Mononuclear cell (primary cell): ENCODE results near the gene DLG5. TPM values are rescaled to one million over a fixed set of nuclear protein-coding genes. Genes with fewer than 3 reads are reported as not detected.

ENCODE experiments used
- H3K27me3 ChIP-seq: 2 replicates; pipeline ENCODE4 v1.6.0; 2011; ENCODE audit warnings: low read length, control low read depth; ENCODE audit not compliant: insufficient read depth
- H3K4me1 ChIP-seq: 2 replicates; pipeline ENCODE4 v1.5.1; 2011; ENCODE audit warnings: mild to moderate bottlenecking, low read length, control low read depth; ENCODE audit not compliant: insufficient read depth
- H3K4me3 ChIP-seq: 2 replicates; pipeline ENCODE4 v1.5.1; 2011; ENCODE audit warnings: mild to moderate bottlenecking, low read length, moderate library complexity
- H3K9me3 ChIP-seq: 2 replicates; pipeline ENCODE4 v1.5.1; 2011; ENCODE audit warnings: low read depth, mild to moderate bottlenecking, control low read depth, low read length
- total RNA-seq: library from RNA; depleted of rRNA; stranded (reverse); fragments of >200 nt; gene quantifications from one replicate; pipeline ENCODE4 v1.2.3, GENCODE V29; 2012

Gene DLG5
- total RNA-seq, 1 donor, result 3.7 TPM

GRCh38 chr10:77960829-77961329 is 34.3 kb upstream of the DLG5 start:
- H3K9me3 ChIP-seq, result no peaks in the 10 kb centered on the region
- H3K4me3 ChIP-seq, result no peak overlapping the region
- no peaks in the 10 kb centered on the region for H3K4me1 ChIP-seq
- H3K27me3 ChIP-seq, result no peaks in the 10 kb centered on the region

- no peaks in the 10 kb centered on the region for H3K9me3 ChIP-seq
- no peaks in the 10 kb centered on the region for H3K27me3 ChIP-seq
- H3K4me3 ChIP-seq, result no peak overlapping the region
- no peaks in the 10 kb centered on the region for H3K4me1 ChIP-seq
Measured at GRCh38 chr10:77959887-77960455, 33.4 kb upstream of the DLG5 start.

GRCh38 chr10:77959384-77959783 is 32.8 kb upstream of the DLG5 start:
- Histone ChIP-seq H3K4me3 (no peak overlapping the region), H3K9me3 (no peaks in the 10 kb centered on the region), H3K27me3 (no peaks in the 10 kb centered on the region), H3K4me1 (no peaks in the 10 kb centered on the region)

GRCh38 chr10:77955136-77955535 is 28.6 kb upstream of the DLG5 start:
- Histone ChIP-seq H3K4me1 (no peaks in the 10 kb centered on the region), H3K9me3 (no peaks in the 10 kb centered on the region), H3K4me3 (no peak overlapping the region), H3K27me3 (no peaks in the 10 kb centered on the region)

- H3K4me3 ChIP-seq, result no peak overlapping the region
- H3K27me3 ChIP-seq, result no peaks in the 10 kb centered on the region
- no peaks in the 10 kb centered on the region for H3K4me1 ChIP-seq
- no peaks in the 10 kb centered on the region for H3K9me3 ChIP-seq
Measured at GRCh38 chr10:77949167-77949566, 22.6 kb upstream of the DLG5 start.

- Histone ChIP-seq H3K9me3 (no peaks in the 10 kb centered on the region), H3K4me3 (no peak overlapping the region), H3K27me3 (no peaks in the 10 kb centered on the region), H3K4me1 (no peaks in the 10 kb centered on the region)
Measured at GRCh38 chr10:77946084-77946483, 19.5 kb upstream of the DLG5 start.

- Histone ChIP-seq H3K4me3 (no peak overlapping the region), H3K9me3 (no peaks in the 10 kb centered on the region), H3K27me3 (no peaks in the 10 kb centered on the region), H3K4me1 (no peaks in the 10 kb centered on the region)
Measured at GRCh38 chr10:77944519-77944918, 18.0 kb upstream of the DLG5 start.

- H3K4me3 ChIP-seq, result no peak overlapping the region
- H3K9me3 ChIP-seq, result no peaks in the 10 kb centered on the region
- no peaks in the 10 kb centered on the region for H3K4me1 ChIP-seq
- no peaks in the 10 kb centered on the region for H3K27me3 ChIP-seq
Measured at GRCh38 chr10:77943121-77943901, 16.8 kb upstream of the DLG5 start.

- Histone ChIP-seq H3K9me3 (no peaks in the 10 kb centered on the region), H3K4me3 (no peak overlapping the region), H3K4me1 (no peaks in the 10 kb centered on the region), H3K27me3 (no peaks in the 10 kb centered on the region)
Measured at GRCh38 chr10:77941790-77942189, 15.2 kb upstream of the DLG5 start.

GRCh38 chr10:77940627-77941026 is 14.1 kb upstream of the DLG5 start:
- Histone ChIP-seq H3K27me3 (no peaks in the 10 kb centered on the region), H3K9me3 (no peaks in the 10 kb centered on the region), H3K4me1 (no peaks in the 10 kb centered on the region), H3K4me3 (no peak overlapping the region)

- Histone ChIP-seq H3K27me3 (no peaks in the 10 kb centered on the region), H3K4me1 (no peaks in the 10 kb centered on the region)
Measured at GRCh38 chr10:77940225-77940624, 13.7 kb upstream of the DLG5 start.

GRCh38 chr10:77939561-77940001 is 13.0 kb upstream of the DLG5 start:
- Histone ChIP-seq H3K4me3 (no peak overlapping the region), H3K4me1 (no peaks in the 10 kb centered on the region), H3K27me3 (no peaks in the 10 kb centered on the region), H3K9me3 (no peaks in the 10 kb centered on the region)

More at GRCh38 chr10:77940225-77940624, 13.7 kb upstream of the DLG5 start:
- H3K4me3 ChIP-seq, result no peak overlapping the region
- no peaks in the 10 kb centered on the region for H3K9me3 ChIP-seq

- Histone ChIP-seq H3K4me1 (no peaks in the 10 kb centered on the region), H3K9me3 (no peaks in the 10 kb centered on the region), H3K27me3 (no peaks in the 10 kb centered on the region), H3K4me3 (no peak overlapping the region)
Measured at GRCh38 chr10:77936697-77937567, 10.4 kb upstream of the DLG5 start.

GRCh38 chr10:77932016-77932715 is 5.6 kb upstream of the DLG5 start:
- H3K4me3 ChIP-seq, result no peak overlapping the region
- peaks cover 4% of the 10 kb centered on the region for H3K4me1 ChIP-seq
- peaks cover 24% of the 10 kb centered on the region for H3K27me3 ChIP-seq
- H3K9me3 ChIP-seq, result no peaks in the 10 kb centered on the region
